K562 (cell line): ENCODE measurements around the gene HP1BP3.

Source experiments
- BHLHE40 ChIP-seq: IDR thresholded peaks from 2 replicates; pipeline ENCODE4 v1.6.1; 2011; ENCODE audit warnings: low read length, improper control_type of control experiment
- CBX5 ChIP-seq: IDR thresholded peaks from 2 replicates; pipeline ENCODE4 v1.6.1; 2014; ENCODE audit warnings: low read depth, borderline replicate concordance
- GTF2F1 ChIP-seq: IDR thresholded peaks from 2 replicates; pipeline ENCODE4 v1.6.1; 2011; ENCODE audit warnings: low read depth, low read length, improper control_type of control experiment
- HDAC2 ChIP-seq: fragments of 450-650 bp; IDR thresholded peaks from 2 replicates; pipeline ENCODE4 v1.6.1; 2016; ENCODE audit warnings: mild to moderate bottlenecking
- ZBTB33 ChIP-seq: sonication (generic); formaldehyde crosslinking; IDR thresholded peaks from 2 replicates; pipeline ENCODE4 v1.8.1; 2023; ENCODE audit warnings: mild to moderate bottlenecking, missing genetic modification reagents
- TF ChIP-seq, protein P1 (sequence below), 3 experiments: IDR thresholded peaks in 2 of 3; conservative IDR thresholded peaks in 1 of 3; 2 replicates each; pipeline ENCODE4 v1.5.1; 2011 to 2012; ENCODE audit warnings: low read length in 3 of 3, mild to moderate bottlenecking in 3 of 3, control low read depth in 2 of 3, improper control_type of control experiment in 1 of 3, inconsistent platforms in 1 of 3, low read depth in 1 of 3, mixed read lengths in 1 of 3, moderate library complexity in 1 of 3; ENCODE audit not compliant: insufficient read depth in 2 of 3

- TF ChIP-seq GTF2F1 (no peak), ZBTB33 (CRISPR knock-in tag) (peak; percentile 56; the same call in 1 of the 2 replicates), CBX5 (no peak), HDAC2 (no peak), BHLHE40 (no peak)
- TF ChIP-seq, protein P1, sequence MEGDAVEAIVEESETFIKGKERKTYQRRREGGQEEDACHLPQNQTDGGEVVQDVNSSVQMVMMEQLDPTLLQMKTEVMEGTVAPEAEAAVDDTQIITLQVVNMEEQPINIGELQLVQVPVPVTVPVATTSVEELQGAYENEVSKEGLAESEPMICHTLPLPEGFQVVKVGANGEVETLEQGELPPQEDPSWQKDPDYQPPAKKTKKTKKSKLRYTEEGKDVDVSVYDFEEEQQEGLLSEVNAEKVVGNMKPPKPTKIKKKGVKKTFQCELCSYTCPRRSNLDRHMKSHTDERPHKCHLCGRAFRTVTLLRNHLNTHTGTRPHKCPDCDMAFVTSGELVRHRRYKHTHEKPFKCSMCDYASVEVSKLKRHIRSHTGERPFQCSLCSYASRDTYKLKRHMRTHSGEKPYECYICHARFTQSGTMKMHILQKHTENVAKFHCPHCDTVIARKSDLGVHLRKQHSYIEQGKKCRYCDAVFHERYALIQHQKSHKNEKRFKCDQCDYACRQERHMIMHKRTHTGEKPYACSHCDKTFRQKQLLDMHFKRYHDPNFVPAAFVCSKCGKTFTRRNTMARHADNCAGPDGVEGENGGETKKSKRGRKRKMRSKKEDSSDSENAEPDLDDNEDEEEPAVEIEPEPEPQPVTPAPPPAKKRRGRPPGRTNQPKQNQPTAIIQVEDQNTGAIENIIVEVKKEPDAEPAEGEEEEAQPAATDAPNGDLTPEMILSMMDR (IDR thresholded peaks at IDR 0.05 in 2 of 3, conservative IDR thresholded peaks at IDR 0.05 in 1 of 3; ENCODE audit: insufficient read depth in 2 of 3, low read depth in 1 of 3, low read length in 3 of 3) = no peak
These were observed 82.5 kb downstream of the HP1BP3 start for GRCh38 chr1:20704390-20705202.
